SJSA1 (cell line): ENCODE measurements around the gene NPAS3. TPM values are rescaled to one million over a fixed set of nuclear protein-coding genes. Genes with fewer than 3 reads are reported as not detected.

Experiments used
- DNase-seq, 2 experiments: peaks; one replicate each; pipeline ENCODE4 v3.0.0-alpha.2; 2015 to 2020; ENCODE audit warnings: low spot score in 2 of 2, low read depth in 1 of 2
- H3K27ac ChIP-seq: fragments of 250-450 bp; sonication (Bioruptor Pico); 2 replicates; pipeline ENCODE4 v1.5.1; 2020; ENCODE audit warnings: mild to moderate bottlenecking, moderate library complexity
- H3K27me3 ChIP-seq: fragments of 250-450 bp; sonication (Bioruptor Pico); replicated peaks from 2 replicates; pipeline ENCODE4 v1.5.1; 2020; ENCODE audit warnings: mild to moderate bottlenecking, moderate library complexity
- H3K36me3 ChIP-seq: fragments of 250-450 bp; sonication (Bioruptor Pico); 2 replicates; pipeline ENCODE4 v1.5.1; 2020; ENCODE audit warnings: mild to moderate bottlenecking
- H3K4me1 ChIP-seq: fragments of 250-450 bp; sonication (Bioruptor Pico); replicated peaks from 2 replicates; pipeline ENCODE4 v1.6.1; 2021; ENCODE audit warnings: mild to moderate bottlenecking
- H3K4me3 ChIP-seq: fragments of 250-450 bp; sonication (Bioruptor Pico); 2 replicates; pipeline ENCODE4 v1.5.1; 2020; ENCODE audit warnings: mild to moderate bottlenecking
- H3K9me3 ChIP-seq: fragments of 250-450 bp; sonication (Bioruptor Pico); replicated peaks from 2 replicates; pipeline ENCODE4 v1.5.1; 2020; ENCODE audit warnings: mild to moderate bottlenecking
- total RNA-seq: library from RNA; depleted of rRNA; stranded (reverse); fragments of >200 nt; shearing (Covaris generic); gene quantifications from 2 replicates; pipeline ENCODE4 v1.2.3, GENCODE V29; 2014; rRNA removed

Gene NPAS3
- 0.26 TPM in 1 of 2 replicates, not detected in the other for total RNA-seq

DNA sequence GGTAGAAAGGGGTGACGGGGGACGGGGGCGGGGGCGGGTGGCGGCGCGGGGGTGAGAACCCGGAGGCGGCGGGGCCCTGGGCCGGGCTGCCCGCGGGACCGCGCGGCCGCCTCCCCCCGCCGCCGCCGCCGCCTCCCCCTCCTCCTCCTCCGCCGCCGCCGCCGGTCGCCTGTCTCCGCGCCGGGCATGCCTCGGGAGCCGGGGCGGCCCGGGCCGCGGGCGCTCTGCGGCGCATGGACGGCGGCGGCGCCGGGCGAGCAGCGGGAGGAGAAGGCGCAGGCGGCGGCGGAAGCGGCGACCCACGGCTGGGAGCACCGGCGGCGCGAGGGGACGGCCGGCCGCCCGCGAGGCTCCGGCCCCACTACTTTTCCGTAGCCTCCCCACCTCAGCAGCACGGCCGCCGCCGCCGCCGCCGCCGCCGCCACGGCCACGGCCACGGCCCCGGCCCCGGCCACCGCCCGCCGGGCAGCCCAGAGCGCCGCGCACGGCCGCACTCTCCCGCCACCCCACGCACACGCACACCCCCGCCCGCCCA lies at the start of gene NPAS3:
Gene NPAS3, plus strand, starts transcription at position 161 of the 535 bp plus-strand sequence.
- H3K4me3 ChIP-seq = peak within 1 kb of the TSS; percentile 36
- peaks cover 60% of the 10 kb centered on the region for H3K27me3 ChIP-seq
- H3K9me3 ChIP-seq = no peaks in the 10 kb centered on the region
- DNase-seq = no peak
- H3K4me1 ChIP-seq = peaks cover 6% of the 10 kb centered on the region; the same call in 1 of the 2 replicates
- no peaks in the 10 kb centered on the region for H3K36me3 ChIP-seq
- H3K27ac ChIP-seq = no peak within 1 kb of the TSS

DNA sequence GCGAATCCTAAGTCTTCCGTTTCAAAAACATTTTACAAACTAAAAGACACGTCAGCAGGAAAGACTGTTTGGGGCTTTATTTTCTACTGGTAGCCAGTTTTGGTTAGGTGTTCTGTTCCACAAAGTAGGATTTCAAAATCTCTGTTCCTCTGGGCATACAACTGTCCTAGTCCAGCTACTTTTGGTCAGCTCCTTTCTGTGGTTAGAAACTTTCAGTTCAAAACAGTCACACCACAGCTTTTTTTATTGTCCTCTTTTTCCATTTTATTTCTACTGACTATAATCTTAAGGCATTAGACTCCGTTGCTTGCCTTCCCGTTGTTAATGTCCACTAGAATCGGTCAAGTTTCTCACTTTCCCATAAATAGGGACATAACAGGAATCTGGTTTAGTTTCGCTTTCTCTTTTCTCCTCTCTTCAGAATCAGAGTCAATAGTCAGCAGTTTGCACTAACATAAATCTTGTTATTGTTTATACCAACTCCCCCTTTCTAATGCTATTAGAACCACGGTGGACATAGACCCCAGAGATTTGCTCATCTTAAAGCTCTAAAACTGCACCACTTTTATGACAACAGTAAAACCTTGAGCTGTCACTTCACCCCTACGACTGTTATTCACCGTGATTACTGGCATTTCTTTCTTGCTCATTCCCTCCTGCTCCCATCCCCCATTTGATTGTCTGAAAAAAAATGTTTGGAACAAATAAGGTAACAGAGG lies 41.5 kb upstream of the NPAS3 start:
- peaks cover 2% of the 10 kb centered on the region; the same call in 1 of the 2 replicates for H3K27me3 ChIP-seq
- DNase-seq = peak in 1 of 2 experiments; percentile 49
- H3K36me3 ChIP-seq = no peaks in the 10 kb centered on the region
- no peaks in the 10 kb centered on the region for H3K9me3 ChIP-seq
- H3K4me1 ChIP-seq = no peaks in the 10 kb centered on the region; the same call in 1 of the 2 replicates
- peak overlapping the region; percentile 23; the same call in 1 of the 2 replicates for H3K27ac ChIP-seq
- peak overlapping the region; percentile 38 for H3K4me3 ChIP-seq

DNA sequence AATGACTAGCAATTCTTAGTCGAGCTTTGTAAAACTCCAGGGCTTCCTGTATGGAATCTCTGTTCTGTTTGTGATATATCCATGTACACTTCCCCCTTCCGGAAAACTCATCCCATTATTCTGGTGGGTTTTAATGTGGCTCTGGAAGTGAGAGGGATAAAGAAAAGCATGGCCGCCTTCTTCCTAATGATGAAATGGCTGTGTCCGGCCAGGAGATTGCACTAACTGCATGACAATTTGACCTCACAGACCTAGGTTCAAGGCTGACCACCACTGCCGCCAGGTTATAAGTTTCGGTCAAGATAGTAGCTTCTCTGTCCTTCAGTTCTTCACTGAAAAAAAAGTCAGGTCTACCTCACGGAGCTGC lies 41.0 kb upstream of the NPAS3 start:
- no peak overlapping the region for H3K27ac ChIP-seq
- DNase-seq = no peak

DNA sequence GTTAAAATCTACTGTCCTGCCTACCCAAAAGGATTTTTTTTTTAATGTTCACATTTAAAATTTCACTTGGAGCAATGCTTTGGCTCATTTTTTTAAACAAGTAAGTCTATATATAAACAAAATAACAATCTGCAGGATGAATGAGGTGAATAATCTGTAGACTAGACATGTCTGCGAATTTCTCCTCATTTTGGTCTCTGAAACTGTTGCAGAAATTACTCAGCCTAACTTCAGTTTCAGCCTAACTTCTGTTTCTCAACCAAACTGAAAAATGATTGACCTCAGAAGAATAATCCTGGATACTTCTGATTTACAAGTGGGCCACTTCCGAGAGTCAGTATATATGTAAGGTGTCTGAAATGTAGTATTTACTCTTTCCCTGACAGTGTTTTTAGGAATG lies 39.8 kb upstream of the NPAS3 start:
- Histone ChIP-seq H3K36me3 (no peaks in the 10 kb centered on the region), H3K27me3 (peaks cover 2% of the 10 kb centered on the region; the same call in 1 of the 2 replicates), H3K4me3 (no peak overlapping the region), H3K9me3 (no peaks in the 10 kb centered on the region), H3K27ac (no peak overlapping the region), H3K4me1 (no peaks in the 10 kb centered on the region; the same call in 1 of the 2 replicates)
- no peak for DNase-seq

More for the DNA sequence above, 41.0 kb upstream of the NPAS3 start:
- Histone ChIP-seq H3K9me3 (no peaks in the 10 kb centered on the region), H3K27me3 (peaks cover 2% of the 10 kb centered on the region; the same call in 1 of the 2 replicates), H3K4me3 (peak overlapping the region; percentile 38), H3K4me1 (no peaks in the 10 kb centered on the region; the same call in 1 of the 2 replicates), H3K36me3 (no peaks in the 10 kb centered on the region)

DNA sequence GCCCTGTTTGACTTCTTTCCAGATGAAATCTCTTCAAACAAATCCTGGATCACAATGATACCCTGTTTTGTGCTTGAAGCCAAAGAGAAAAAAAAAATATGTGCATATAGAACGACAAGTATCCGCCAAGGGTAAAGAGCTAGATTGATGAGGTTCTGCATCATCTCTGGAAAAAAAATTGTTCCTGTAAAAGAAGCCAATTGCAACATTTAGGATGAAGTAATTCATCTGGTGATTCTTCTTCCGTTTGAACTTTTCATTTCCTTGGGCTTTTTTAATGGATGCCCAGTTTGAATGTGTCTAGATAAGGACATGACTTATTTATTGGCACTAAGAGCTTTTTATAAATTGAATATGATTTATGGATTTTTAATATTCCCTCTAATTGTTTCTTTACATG lies 38.1 kb upstream of the NPAS3 start:
- Histone ChIP-seq H3K27me3 (peaks cover 2% of the 10 kb centered on the region; the same call in 1 of the 2 replicates), H3K4me1 (no peaks in the 10 kb centered on the region; the same call in 1 of the 2 replicates), H3K36me3 (no peaks in the 10 kb centered on the region), H3K4me3 (no peak overlapping the region), H3K9me3 (no peaks in the 10 kb centered on the region), H3K27ac (no peak overlapping the region)
- DNase-seq = no peak

DNA sequence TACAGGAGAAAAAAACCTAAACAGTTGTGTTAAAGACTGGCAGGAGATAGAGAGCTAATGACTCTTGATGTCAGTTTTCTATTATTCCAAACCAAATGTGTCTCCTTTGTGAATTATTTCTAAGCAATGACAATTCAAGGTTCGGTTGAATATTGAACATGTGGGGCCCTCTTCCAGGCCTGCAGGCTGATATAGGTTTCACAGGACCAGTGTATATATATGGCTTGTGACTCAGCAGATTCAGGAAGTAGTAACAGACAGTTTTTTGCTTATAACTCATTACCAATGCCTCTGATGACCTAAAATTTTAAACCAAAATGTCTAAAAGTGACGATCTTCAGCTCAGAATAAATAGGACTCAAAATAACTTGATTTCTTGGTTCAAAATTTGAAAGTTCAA lies 33.7 kb upstream of the NPAS3 start:
- H3K4me3 ChIP-seq = no peak overlapping the region
- H3K4me1 ChIP-seq = no peaks in the 10 kb centered on the region
- DNase-seq = no peak
- no peaks in the 10 kb centered on the region for H3K36me3 ChIP-seq
- no peak overlapping the region for H3K27ac ChIP-seq
- no peaks in the 10 kb centered on the region for H3K9me3 ChIP-seq
- H3K27me3 ChIP-seq = no peaks in the 10 kb centered on the region

DNA sequence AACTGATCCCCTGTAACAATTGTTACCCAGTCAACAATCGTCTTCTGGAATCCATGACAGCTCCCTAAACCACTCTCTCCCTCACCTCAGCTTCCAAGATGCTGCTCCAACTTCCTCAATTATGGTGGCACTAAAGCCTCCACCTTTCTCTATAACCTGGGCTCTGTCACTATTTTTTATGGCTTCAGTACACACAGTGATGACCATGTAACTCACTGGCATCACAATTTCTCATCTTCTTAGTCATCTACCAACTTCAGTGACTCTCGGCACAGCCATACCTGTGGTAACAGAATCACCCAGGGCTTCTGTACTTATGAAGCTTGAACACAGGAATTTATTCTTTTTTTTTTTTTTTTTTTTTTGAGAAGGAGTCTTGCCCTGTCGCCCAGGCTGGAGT lies 32.0 kb upstream of the NPAS3 start:
- H3K27me3 ChIP-seq = no peaks in the 10 kb centered on the region
- no peak overlapping the region for H3K4me3 ChIP-seq
- H3K36me3 ChIP-seq = no peaks in the 10 kb centered on the region
- H3K27ac ChIP-seq = no peak overlapping the region
- DNase-seq = no peak
- H3K9me3 ChIP-seq = no peaks in the 10 kb centered on the region
- no peaks in the 10 kb centered on the region for H3K4me1 ChIP-seq

DNA sequence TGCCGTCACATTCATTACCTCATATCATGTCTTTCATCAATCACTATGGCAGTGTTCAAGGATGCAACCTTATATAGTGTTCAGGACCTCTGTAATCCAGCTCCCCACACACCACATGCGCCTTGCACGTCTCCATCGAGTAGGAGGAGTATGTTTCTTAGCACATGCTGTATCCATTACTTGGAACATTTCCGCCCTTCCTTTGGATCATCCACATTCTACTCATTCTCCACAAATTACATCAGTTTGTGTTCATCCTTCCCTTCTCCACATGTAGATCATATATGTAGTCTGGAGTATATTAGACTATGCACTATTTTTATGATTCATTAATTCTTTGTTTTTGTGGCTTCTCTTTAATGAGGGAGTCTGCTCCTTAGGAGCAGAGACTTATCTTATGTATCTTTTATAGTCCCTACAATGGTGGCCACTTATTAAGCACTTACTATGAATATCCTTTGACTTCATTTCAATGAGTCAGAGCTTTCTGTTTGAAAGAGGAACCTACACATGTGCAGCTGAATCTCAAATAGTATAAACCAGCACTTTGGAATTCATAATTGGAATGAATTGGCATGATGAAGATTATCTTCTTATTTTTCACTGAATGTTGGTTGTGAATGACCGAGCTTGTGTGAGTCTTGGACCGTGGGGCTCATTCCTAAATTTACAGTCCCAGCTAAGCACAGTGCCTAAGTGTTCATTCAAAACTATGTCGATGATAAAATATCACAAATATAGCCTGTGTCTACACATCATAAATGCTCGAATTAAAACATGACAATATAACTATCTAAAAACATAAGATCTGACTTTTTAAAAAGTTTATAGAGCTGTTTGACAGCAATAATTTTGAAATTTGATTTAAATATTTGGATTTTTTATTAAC lies 30.2 kb upstream of the NPAS3 start:
- Histone ChIP-seq H3K27me3 (no peaks in the 10 kb centered on the region), H3K4me3 (no peak overlapping the region), H3K4me1 (no peaks in the 10 kb centered on the region), H3K9me3 (no peaks in the 10 kb centered on the region), H3K36me3 (no peaks in the 10 kb centered on the region), H3K27ac (no peak overlapping the region)
- no peak for DNase-seq

DNA sequence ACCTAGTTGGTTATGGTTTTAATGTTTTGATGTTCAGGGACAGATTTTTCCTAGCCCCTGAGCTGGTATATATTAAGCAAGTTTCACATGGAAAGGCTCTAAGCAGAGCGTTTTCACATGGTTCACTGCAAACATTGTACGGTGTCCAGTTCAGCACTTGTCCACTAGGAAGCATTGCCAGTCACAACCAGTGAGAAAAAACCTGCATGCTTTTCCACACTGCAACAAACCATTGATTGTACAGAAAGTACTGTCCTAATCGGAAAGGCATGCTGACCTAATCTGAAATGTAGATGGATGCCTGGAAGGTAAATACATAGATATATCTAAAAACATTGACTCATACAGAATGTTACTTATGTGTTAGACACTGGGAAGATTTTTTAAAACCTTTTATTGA lies 25.0 kb upstream of the NPAS3 start:
- Histone ChIP-seq H3K4me1 (no peaks in the 10 kb centered on the region), H3K27ac (no peak overlapping the region), H3K27me3 (no peaks in the 10 kb centered on the region), H3K9me3 (no peaks in the 10 kb centered on the region), H3K4me3 (no peak overlapping the region), H3K36me3 (no peaks in the 10 kb centered on the region)
- DNase-seq = no peak

DNA sequence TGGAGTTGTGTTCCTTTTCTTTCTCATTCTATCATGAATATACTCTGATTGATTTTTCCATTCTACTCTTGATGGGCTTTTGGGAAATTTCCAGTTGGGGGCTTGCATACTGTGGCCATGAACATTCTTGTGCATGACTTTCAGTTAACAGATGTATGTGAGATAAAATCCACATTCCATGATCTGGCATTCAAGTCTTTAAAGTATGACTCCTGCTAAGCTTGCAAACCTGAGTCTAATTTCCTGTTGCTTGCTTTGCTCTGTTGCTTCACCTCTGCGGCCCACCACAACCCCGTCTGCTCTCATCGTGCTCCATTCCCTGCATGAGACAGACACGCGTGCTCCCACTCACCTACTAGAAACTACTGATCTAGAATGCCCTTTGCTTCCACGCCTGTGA lies 24.3 kb upstream of the NPAS3 start:
- Histone ChIP-seq H3K4me3 (no peak overlapping the region), H3K4me1 (no peaks in the 10 kb centered on the region), H3K9me3 (no peaks in the 10 kb centered on the region), H3K36me3 (no peaks in the 10 kb centered on the region), H3K27me3 (no peaks in the 10 kb centered on the region), H3K27ac (no peak overlapping the region)
- no peak for DNase-seq

DNA sequence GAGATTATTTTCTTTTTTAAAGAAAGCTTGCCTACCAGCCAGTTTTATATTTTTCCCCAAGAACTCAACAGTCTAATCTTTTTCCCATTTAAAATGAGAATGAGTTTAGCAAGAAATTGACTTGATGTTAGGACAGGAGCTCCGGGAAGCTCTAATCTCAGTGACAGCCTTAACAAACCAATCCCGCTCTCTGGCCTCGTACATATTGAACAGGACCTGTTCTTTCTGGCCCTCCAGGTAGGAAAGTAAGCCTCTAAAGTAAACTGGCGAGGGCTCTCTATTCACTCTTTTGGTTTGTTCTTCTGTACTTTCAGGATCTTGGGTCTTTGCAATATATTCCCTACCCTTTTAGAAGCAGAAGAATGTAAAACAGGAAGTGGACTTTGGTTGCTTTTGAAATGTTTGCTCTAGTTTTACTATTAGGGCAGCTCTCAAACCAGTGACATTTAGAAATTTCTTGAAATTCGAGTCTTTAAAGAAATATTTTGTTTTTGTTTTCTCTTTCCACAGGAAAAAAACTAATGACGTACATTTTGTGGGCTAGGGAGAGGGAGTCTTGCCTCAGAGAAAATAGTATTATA lies 17.9 kb upstream of the NPAS3 start:
- DNase-seq = no peak
- H3K4me1 ChIP-seq = no peaks in the 10 kb centered on the region
- no peaks in the 10 kb centered on the region for H3K36me3 ChIP-seq
- no peak overlapping the region for H3K4me3 ChIP-seq
- no peaks in the 10 kb centered on the region for H3K27me3 ChIP-seq
- H3K9me3 ChIP-seq = no peaks in the 10 kb centered on the region
- H3K27ac ChIP-seq = no peak overlapping the region

DNA sequence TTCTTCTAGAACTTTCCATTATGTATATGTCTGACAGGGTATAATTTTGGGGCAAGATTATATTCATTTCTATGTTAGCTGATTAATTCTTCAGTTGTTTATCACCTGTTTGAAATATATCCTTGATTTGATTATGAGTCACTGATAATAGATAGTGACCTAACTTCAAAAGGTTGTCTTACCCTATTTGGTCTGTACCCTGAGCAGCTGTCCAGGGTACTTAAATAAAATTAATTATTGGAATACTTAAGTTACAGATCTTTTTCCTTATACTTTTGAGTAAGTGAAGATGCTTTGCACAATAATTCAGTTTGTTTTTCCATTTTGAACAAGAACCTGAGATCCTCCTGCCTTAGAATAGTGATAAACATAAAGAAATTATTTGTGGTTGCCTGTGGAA lies 13.2 kb upstream of the NPAS3 start:
- no peak overlapping the region for H3K4me3 ChIP-seq
- no peaks in the 10 kb centered on the region for H3K36me3 ChIP-seq
- H3K27ac ChIP-seq = no peak overlapping the region
- DNase-seq = no peak
- no peaks in the 10 kb centered on the region for H3K9me3 ChIP-seq
- no peaks in the 10 kb centered on the region for H3K4me1 ChIP-seq
- H3K27me3 ChIP-seq = no peaks in the 10 kb centered on the region

DNA sequence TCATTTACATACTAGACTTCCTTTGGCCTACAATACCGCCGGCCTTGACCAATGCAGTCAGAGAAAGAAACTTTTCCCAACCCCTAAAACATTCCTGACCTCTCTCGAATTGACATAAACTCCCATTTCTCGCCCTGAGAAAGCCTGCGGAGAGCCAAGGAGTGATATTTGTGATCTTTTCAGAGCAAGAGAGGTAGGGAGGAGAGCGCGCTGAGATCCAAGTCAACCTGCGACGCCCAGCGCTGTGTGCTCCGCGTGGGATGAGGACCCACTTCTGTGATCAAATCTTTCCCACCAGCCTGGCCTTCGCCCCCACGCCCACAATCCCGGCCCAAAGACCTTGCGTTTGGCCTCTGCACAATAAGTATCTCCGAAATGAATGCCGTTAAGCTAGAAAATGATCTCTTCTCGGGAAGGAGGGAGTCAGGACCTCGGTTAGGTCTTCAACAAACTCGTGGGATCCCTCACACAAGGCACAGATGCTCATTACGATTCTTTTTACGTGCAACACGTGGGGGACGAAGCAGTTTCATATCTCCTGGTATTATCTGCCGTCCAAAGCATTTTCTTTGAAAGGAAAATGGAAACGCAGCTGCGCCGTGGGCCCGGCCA lies 6.3 kb upstream of the NPAS3 start:
- Histone ChIP-seq H3K27ac (no peak overlapping the region), H3K27me3 (peaks cover 47% of the 10 kb centered on the region), H3K4me3 (no peak overlapping the region), H3K9me3 (no peaks in the 10 kb centered on the region), H3K36me3 (no peaks in the 10 kb centered on the region), H3K4me1 (peaks cover 6% of the 10 kb centered on the region; the same call in 1 of the 2 replicates)
- DNase-seq = no peak
